Aortic smooth muscle cell (primary cell): ENCODE data around the gene RBM44. TPM values are rescaled to one million over a fixed set of nuclear protein-coding genes. Genes with fewer than 3 reads are reported as not detected.

ENCODE experiments used
- total RNA-seq: library from RNA; depleted of rRNA; stranded (reverse); fragments of >200 nt; gene quantifications from 2 replicates; pipeline ENCODE4 v1.2.3, GENCODE V29; 2014

RBM44 gene
- total RNA-seq: 0.26 and 0.56 TPM in 2 replicates

GRCh38 chr2:237798236-237799059, at the start of gene RBM44:
RBM44 (plus strand) TSS chr2:237798779; CDS start chr2:237813610, 14,831 bp downstream.

GRCh38 chr2:237859533-237860272, 61.1 kb downstream of the RBM44 start, which contains the start of gene RAMP1:
RAMP1 (plus strand) TSS chr2:237859623; CDS start chr2:237859676, 53 bp downstream.

Other genes with a start within 250 kb of the RBM44 start
- not detected in 2 replicates for gene PRLH, start 232.2 kb upstream of the RBM44 start, total RNA-seq
- gene RAB17, start 208.0 kb upstream of the RBM44 start, total RNA-seq: 0.26 and 0.31 TPM in 2 replicates
- 63.4 and 82.8 TPM in 2 replicates for gene LRRFIP1, start 171.2 kb upstream of the RBM44 start, total RNA-seq
- 3.2 and 14.9 TPM in 2 replicates for gene RAMP1, start 60.8 kb downstream of the RBM44 start, total RNA-seq
- gene UBE2F, start 168.2 kb downstream of the RBM44 start, total RNA-seq: 34.6 and 44.5 TPM in 2 replicates